WERI-Rb-1 (cell line): ENCODE results near the gene OXER1.

ENCODE experiments used
- DNase-seq: peaks from one replicate; pipeline ENCODE4 v3.0.0-alpha.2; 2020
- H3K27ac ChIP-seq: fragments of 250-450 bp; sonication (Bioruptor Pico); 2 replicates; pipeline ENCODE4 v1.5.1; 2020; ENCODE audit warnings: mild to moderate bottlenecking, moderate library complexity
- H3K27me3 ChIP-seq: fragments of 250-450 bp; sonication (Bioruptor Pico); 2 replicates; pipeline ENCODE4 v1.5.1; 2021; ENCODE audit warnings: mild to moderate bottlenecking, low read depth, moderate library complexity; ENCODE audit not compliant: insufficient read depth, severe bottlenecking
- H3K36me3 ChIP-seq: fragments of 250-450 bp; sonication (Bioruptor Pico); 2 replicates; pipeline ENCODE4 v1.5.1; 2020; ENCODE audit warnings: mild to moderate bottlenecking, moderate library complexity
- H3K4me3 ChIP-seq: 2 replicates; pipeline ENCODE4 v1.5.1; 2011; ENCODE audit warnings: low read depth, mild to moderate bottlenecking, control low read depth, low read length
- H3K9me3 ChIP-seq: fragments of 250-450 bp; sonication (Bioruptor Pico); 2 replicates; pipeline ENCODE4 v1.5.1; 2021; ENCODE audit warnings: mild to moderate bottlenecking, moderate library complexity; ENCODE audit not compliant: severe bottlenecking
- CTCF ChIP-seq: IDR thresholded peaks from 2 replicates; pipeline ENCODE4 v1.5.1; 2011; ENCODE audit warnings: low read depth, mild to moderate bottlenecking, control low read depth, inconsistent platforms, low read length

OXER1 gene

DNA sequence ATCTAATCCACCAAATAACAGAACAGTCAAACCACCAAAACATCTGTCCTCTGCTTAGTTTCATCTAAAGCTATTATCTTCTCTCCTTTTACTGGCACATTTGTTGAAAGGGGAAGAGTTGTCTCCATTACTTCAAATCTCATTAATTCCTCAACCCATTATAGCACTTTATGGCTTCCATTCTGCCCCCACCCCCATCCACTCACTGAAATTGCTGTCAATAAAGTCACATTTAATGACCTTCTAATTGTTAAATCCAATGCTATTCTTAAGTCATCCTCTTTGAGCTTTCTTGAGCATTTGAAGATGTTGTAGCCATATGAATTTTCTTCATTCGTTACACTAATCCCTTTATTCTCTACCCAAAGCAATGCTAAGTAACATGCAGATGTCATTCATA lies 5.2 kb downstream of the OXER1 start:
- no peak for TF ChIP-seq CTCF
- DNase-seq: no peak
- no peak overlapping the region for H3K27ac ChIP-seq
- no peaks in the 10 kb centered on the region for H3K36me3 ChIP-seq
- H3K27me3 ChIP-seq: no peaks in the 10 kb centered on the region
- no peaks in the 10 kb centered on the region for H3K9me3 ChIP-seq
- H3K4me3 ChIP-seq: no peak overlapping the region

DNA sequence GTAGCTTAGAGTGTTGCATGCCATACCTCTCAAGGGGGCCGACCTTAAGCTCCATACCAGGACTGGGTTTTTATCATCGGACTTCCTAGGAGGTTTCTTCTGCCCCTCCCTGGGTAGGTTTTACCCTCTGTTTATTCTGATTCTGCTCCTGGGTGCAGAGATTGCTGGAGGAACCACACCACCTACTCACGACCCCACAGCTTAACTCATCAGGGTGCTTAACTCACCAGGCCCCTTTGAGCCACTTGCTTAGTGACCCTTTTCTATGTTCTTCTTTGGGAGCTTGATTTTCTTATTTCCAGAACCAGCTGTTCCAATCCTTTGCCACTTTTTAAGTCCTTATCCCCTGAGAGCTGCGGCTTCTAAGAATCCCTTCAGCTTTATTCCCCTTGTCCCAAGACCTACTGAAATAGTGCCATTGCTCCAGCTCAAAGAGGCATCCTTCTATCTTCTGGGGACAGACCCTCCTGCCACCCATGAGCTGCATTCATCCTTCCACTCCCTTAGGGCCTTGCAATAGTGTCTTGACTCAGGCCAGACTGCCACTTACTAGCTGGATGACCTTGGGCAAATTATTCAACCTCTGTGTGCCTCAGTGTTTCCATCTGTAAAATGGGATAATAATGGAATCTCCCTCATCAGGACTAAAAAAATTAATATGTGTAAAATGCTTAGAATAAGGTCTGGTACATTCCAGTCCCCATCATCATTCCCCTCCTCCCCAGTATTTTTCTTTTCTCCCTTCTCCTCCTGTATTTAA lies 5.8 kb downstream of the OXER1 start:
- Histone ChIP-seq H3K4me3 (no peak overlapping the region), H3K36me3 (no peaks in the 10 kb centered on the region), H3K9me3 (no peaks in the 10 kb centered on the region), H3K27me3 (no peaks in the 10 kb centered on the region), H3K27ac (no peak overlapping the region)
- no peak for DNase-seq
- no peak for TF ChIP-seq CTCF

GRCh38 chr2:42756966-42757513 lies 6.9 kb downstream of the OXER1 start:
- H3K36me3 ChIP-seq: no peaks in the 10 kb centered on the region
- no peaks in the 10 kb centered on the region for H3K9me3 ChIP-seq
- no peak overlapping the region for H3K4me3 ChIP-seq
- TF ChIP-seq CTCF: no peak
- H3K27me3 ChIP-seq: no peaks in the 10 kb centered on the region
- DNase-seq: no peak
- no peak overlapping the region for H3K27ac ChIP-seq

- Histone ChIP-seq H3K27ac (no peak overlapping the region), H3K9me3 (no peaks in the 10 kb centered on the region), H3K4me3 (no peak overlapping the region), H3K36me3 (no peaks in the 10 kb centered on the region), H3K27me3 (no peaks in the 10 kb centered on the region)
- no peak for DNase-seq
- TF ChIP-seq CTCF: no peak
These were observed 7.7 kb downstream of the OXER1 start for GRCh38 chr2:42756150-42756775.

GRCh38 chr2:42755191-42755880 lies 8.6 kb downstream of the OXER1 start:
- H3K36me3 ChIP-seq: no peaks in the 10 kb centered on the region
- H3K4me3 ChIP-seq: no peak overlapping the region
- H3K9me3 ChIP-seq: no peaks in the 10 kb centered on the region
- H3K27me3 ChIP-seq: no peaks in the 10 kb centered on the region
- DNase-seq: no peak
- no peak overlapping the region for H3K27ac ChIP-seq
- no peak for TF ChIP-seq CTCF
